Cardiac muscle cell (in vitro differentiated cells and primary cell): ENCODE data around the gene TMEM86B. TPM values are rescaled to one million over a fixed set of nuclear protein-coding genes. Genes with fewer than 3 reads are reported as not detected.
A peak's percentile ranks its signal among the peaks of the same experiment; 100 is the strongest.

Source experiments
- DNase-seq, 2 donors: peaks; one replicate each; pipeline versions ENCODE4 v3.0.0 to v3.0.0-alpha.2; 2010 to 2017; ENCODE audit warnings: low read depth in 1 of 2, low spot score in 1 of 2
- H3K27ac ChIP-seq: fragments of 200-600 bp; sonication (generic); 2 replicates; pipeline ENCODE4 v1.5.1; 2016
- H3K27me3 ChIP-seq: fragments of 200-600 bp; sonication (generic); 2 replicates; pipeline ENCODE4 v1.6.0; 2016; ENCODE audit warnings: control low read depth
- H3K36me3 ChIP-seq: fragments of 200-600 bp; sonication (generic); 2 replicates; pipeline ENCODE4 v1.5.1; 2016; ENCODE audit warnings: control low read depth
- H3K4me1 ChIP-seq: fragments of 200-600 bp; sonication (generic); 2 replicates; pipeline ENCODE4 v1.8.1; 2017; ENCODE audit warnings: low read depth, mild to moderate bottlenecking, mixed run types
- H3K4me3 ChIP-seq: fragments of 200-600 bp; sonication (generic); 2 replicates; pipeline ENCODE4 v1.5.1; 2016; ENCODE audit warnings: mild to moderate bottlenecking
- H3K9me3 ChIP-seq: fragments of 200-600 bp; sonication (generic); 2 replicates; pipeline ENCODE4 v1.5.1; 2017; ENCODE audit warnings: low read depth, mild to moderate bottlenecking, control low read depth
- CTCF ChIP-seq: IDR thresholded peaks from 2 replicates; pipeline ENCODE4 v1.5.1; 2012; ENCODE audit warnings: low read depth, mild to moderate bottlenecking, low read length
- polyA plus RNA-seq: library from polyadenylated mRNA; unstranded; fragments of >200 nt; fragmentation: Nextera tagmentation; extraction: Ambion mirVana; gene quantifications from 2 replicates; pipeline ENCODE4 v1.2.1, GENCODE V29; 2016
- total RNA-seq: library from RNA; depleted of rRNA; stranded (reverse); fragments of >200 nt; gene quantifications from 2 replicates; pipeline ENCODE4 v1.2.3, GENCODE V29; 2016

Gene TMEM86B
- total and polyA plus RNA-seq, 2 experiments from 2014 or later, result 2.6 to 4.7 TPM

DNA sequence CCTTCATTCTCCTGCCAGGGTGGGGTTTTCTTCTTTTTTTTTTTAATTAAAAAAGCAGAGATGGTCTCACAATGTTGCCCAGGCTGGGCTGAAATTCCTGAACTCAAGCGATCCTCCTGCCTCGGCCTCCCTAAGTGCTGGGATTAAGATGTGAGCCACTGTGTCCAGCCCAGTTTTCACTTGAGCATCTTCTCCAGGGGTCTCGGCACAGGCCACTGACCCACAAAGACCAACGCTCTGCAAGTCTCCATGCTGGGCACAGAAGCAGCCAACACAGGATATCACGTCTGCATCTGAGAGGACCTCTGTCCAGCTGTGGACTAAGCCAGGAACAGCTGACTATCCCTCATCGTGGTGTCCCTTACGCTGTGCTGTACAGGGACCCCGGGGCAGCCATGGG lies 9.5 kb upstream of the TMEM86B start:
- no peak for TF ChIP-seq CTCF

GRCh38 chr19:55232986-55233385 lies 4.4 kb upstream of the TMEM86B start:
- Histone ChIP-seq H3K4me3 (no peak overlapping the region), H3K4me1 (peaks cover 6% of the 10 kb centered on the region), H3K9me3 (no peaks in the 10 kb centered on the region), H3K36me3 (peaks cover 23% of the 10 kb centered on the region), H3K27me3 (no peaks in the 10 kb centered on the region), H3K27ac (peak overlapping the region; percentile 44)
- no peak for DNase-seq
- no peak for TF ChIP-seq CTCF

More for the DNA sequence above, 9.5 kb upstream of the TMEM86B start:
- Histone ChIP-seq H3K4me3 (no peak overlapping the region), H3K36me3 (peaks cover 50% of the 10 kb centered on the region), H3K4me1 (no peaks in the 10 kb centered on the region), H3K9me3 (no peaks in the 10 kb centered on the region), H3K27me3 (no peaks in the 10 kb centered on the region), H3K27ac (no peak overlapping the region)
- no peak for DNase-seq

DNA sequence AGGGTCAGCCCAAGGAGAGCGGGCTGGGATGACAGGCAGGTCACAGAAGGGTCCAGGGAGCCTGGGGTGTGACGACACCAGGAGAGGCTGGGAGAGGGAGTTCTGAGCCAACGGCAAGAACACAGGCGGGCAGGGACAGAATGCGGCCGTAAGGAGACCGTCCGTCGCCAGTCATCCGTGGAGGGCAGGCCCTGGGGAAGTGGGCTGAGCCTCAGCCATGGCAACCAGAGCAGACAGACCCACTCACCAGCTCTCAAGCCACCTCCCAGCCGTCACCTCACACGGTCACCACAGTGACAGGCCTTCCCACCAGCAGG lies 3.7 kb upstream of the TMEM86B start:
- Histone ChIP-seq H3K36me3 (peaks cover 19% of the 10 kb centered on the region), H3K27ac (peak overlapping the region; percentile 44), H3K9me3 (no peaks in the 10 kb centered on the region), H3K4me3 (no peak overlapping the region), H3K4me1 (peaks cover 10% of the 10 kb centered on the region), H3K27me3 (no peaks in the 10 kb centered on the region)
- TF ChIP-seq CTCF, result no peak
- peak in 1 of 2 donors; percentile 60 for DNase-seq

GRCh38 chr19:55231391-55232285 lies 3.1 kb upstream of the TMEM86B start:
- no peak overlapping the region for H3K4me3 ChIP-seq
- H3K9me3 ChIP-seq, result no peaks in the 10 kb centered on the region
- peaks cover 13% of the 10 kb centered on the region for H3K36me3 ChIP-seq
- no peak for TF ChIP-seq CTCF
- DNase-seq, result no peak
- H3K4me1 ChIP-seq, result peaks cover 10% of the 10 kb centered on the region
- H3K27ac ChIP-seq, result no peak overlapping the region
- H3K27me3 ChIP-seq, result no peaks in the 10 kb centered on the region

DNA sequence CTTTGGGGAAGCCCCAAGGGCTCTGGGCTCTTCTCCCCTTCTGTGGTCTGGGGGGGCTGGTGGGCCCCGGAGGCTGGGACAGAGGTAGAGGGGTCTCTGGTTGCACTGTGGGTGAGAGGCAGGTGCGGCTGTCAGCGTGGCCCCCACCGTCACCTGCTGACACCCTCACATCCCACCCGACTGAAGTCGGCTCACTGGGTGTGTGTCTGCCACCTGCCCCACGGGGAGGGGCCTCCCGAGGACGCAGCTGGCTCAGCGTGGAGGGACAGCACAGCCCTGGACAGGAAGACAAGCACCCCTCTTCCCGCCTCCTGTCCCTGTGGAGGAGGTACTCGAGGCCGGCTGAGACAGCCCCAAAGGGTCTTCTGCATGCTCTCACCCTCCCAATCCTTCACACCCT lies 2.2 kb upstream of the TMEM86B start:
- H3K36me3 ChIP-seq, result peaks cover 12% of the 10 kb centered on the region

More for the DNA sequence above, 2.2 kb upstream of the TMEM86B start:
- Histone ChIP-seq H3K9me3 (no peaks in the 10 kb centered on the region), H3K27ac (no peak overlapping the region), H3K27me3 (no peaks in the 10 kb centered on the region), H3K4me1 (peaks cover 10% of the 10 kb centered on the region), H3K4me3 (no peak overlapping the region)
- TF ChIP-seq CTCF, result no peak
- no peak for DNase-seq
